GM12875 (cell line): ENCODE measurements around the gene NOTUM.

Experiments
- H3K4me3 ChIP-seq: one replicate; pipeline ENCODE4 v1.5.1; 2011; ENCODE audit warnings: low read depth, low read length, control low read depth
- CTCF ChIP-seq: IDR thresholded peaks from 2 replicates; pipeline ENCODE4 v1.5.1; 2011; ENCODE audit warnings: low read depth, mild to moderate bottlenecking, control low read depth, inconsistent platforms, low read length, moderate library complexity, borderline replicate concordance; ENCODE audit not compliant: insufficient read depth

The NOTUM gene

GRCh38 chr17:81906476-81907218 is 54.3 kb downstream of the NOTUM start:
- 0 out of 2 replicates have a peak, but pooled peaks have one; percentile 10 for TF ChIP-seq CTCF

GRCh38 chr17:81905993-81906392 is 55.0 kb downstream of the NOTUM start:
- no peak for TF ChIP-seq CTCF
- no peak overlapping the region for H3K4me3 ChIP-seq

More at GRCh38 chr17:81906476-81907218, 54.3 kb downstream of the NOTUM start:
- H3K4me3 ChIP-seq, result no peak overlapping the region

GRCh38 chr17:81905424-81905875 is 55.5 kb downstream of the NOTUM start:
- no peak for TF ChIP-seq CTCF
- no peak overlapping the region for H3K4me3 ChIP-seq

- TF ChIP-seq CTCF, result no peak
- H3K4me3 ChIP-seq, result no peak overlapping the region
Measured at GRCh38 chr17:81904600-81905423, 56.2 kb downstream of the NOTUM start.

- no peak overlapping the region for H3K4me3 ChIP-seq
- TF ChIP-seq CTCF, result no peak
Measured at GRCh38 chr17:81903896-81904599, 56.9 kb downstream of the NOTUM start.

GRCh38 chr17:81903415-81903831 is 57.6 kb downstream of the NOTUM start:
- no peak for TF ChIP-seq CTCF
- H3K4me3 ChIP-seq, result no peak overlapping the region
